Inferior parietal cortex (tissue), 1 donor: ENCODE measurements around the gene ASGR2.
"Not testable (repeated sequence)": the region's sequence is repeated elsewhere in the genome, so short reads cannot be mapped to it uniquely, and the experiment has no call there.

Experiments used
- DNase-seq: peaks from one replicate; pipeline ENCODE4 v3.0.0-alpha.2; 2016; ENCODE audit errors: extremely low spot score

Gene ASGR2

DNA sequence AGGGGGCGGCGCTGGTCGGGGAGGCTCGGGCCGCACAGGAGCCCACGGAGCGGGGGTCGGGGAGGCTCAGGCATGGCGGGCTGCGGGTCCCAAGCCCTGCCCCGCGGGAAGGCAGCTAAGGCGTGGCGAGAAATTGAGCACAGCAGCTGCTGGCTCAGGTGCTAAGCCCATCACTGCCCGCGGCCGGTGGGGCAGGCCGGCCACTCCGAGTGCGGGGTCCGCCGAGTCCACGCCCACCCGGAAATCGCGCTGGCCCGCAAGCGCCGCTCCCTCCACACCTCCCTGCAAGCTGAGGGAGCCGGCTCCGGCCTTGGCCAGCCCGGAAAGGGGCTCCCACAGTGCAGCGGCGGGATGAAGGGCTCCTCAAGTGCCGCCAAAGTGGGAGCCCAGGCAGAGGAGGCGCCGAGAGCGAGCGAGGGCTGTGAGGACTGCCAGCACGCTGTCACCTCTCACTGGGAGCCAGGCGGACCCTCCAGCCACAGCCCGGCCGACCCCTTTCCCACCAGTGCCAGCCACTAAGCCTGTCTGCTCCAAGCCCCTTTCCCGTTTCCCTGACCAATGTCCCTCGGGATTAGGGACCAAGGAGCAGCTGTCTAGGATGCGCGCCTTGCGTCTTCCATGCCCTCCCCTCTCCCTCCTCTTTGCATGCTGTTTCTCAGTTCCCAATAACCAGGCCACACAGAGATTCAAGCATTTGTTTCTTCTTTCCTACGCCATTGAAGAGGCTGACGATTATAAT lies 13.8 kb downstream of the ASGR2 start:
- DNase-seq: not testable (repeated sequence)

- DNase-seq: no peak
Observed at GRCh38 chr17:7098802-7099459, 15.7 kb downstream of the ASGR2 start.

- no peak for DNase-seq
Observed at GRCh38 chr17:7097940-7098339, 16.7 kb downstream of the ASGR2 start.

DNA sequence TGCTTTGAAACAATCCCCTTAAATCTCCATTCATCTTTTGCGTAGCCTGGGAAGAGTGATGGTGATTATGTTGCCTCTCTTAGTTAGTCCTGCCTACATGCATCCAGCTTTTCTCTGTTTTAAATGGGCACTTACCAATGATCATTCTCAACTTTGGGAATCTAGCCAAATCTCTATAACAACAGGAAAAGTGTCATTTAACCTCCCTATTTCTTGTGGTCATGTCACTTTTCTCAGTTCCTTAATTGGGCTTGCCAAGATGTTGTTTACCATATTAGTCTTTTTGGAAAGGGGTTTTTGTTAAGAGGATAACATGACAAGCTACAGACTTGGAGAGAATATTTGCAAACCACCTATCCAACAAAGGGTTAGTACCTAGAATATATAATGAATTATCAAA lies 19.0 kb downstream of the ASGR2 start:
- no peak for DNase-seq

DNA sequence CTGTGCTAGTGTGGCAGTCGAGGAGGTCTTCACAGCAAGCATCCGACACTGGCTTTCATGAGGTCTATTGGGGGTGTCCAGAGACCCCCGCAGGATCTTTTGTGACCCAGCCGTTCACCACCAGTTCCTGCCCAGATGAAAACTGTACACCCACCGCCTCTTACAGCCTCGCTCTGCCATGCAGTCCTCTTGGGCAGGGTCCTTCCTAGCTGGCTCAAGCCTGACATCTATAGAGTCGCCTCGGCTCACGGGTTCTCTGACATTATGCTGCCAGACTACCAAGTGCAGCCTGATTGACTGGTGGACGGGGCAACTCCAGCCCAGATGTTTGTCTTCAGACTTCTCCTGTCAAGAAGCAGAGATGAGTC lies 20.0 kb downstream of the ASGR2 start:
- DNase-seq: no peak

GRCh38 chr17:7091311-7092005 lies 23.2 kb downstream of the ASGR2 start:
- DNase-seq: not testable (repeated sequence)

DNA sequence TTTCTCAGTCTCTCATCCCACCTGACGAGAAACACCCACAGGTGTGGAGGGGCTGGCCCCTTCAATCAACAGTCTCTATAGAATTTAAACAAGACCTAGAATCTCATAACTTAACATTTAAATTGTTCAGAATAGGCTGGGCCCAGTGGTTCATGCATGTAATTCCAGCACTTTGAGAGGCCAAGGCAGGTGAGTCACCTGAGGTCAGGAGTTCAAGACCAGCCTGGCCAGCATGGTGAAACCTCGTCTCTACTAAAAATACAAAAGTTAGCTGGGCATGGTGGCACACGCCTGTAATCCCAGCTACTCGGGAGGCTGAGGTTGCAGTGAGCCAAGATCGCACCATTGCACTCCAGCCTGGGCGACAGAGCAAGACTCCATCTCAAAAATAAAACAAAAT lies 25.1 kb downstream of the ASGR2 start:
- not testable (repeated sequence) for DNase-seq

DNA sequence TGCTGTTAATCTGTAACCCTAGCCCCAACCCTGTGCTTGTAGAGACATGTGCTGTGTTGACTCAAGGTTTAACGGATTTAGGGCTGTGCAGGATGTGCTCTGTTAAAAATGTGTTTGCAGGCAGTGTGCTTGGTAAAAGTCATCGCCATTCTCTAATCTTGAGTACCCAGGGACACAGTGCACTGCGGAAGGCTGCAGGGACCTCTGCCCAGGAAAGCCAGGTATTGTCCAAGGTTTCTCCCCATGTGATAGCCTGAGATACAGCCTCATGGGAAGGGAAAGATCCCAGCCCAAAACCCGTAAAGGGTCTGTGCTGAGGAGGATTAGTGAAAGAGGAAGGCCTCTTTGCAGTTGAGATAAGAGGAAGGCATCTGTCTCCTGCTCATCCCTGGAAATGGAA lies 26.2 kb downstream of the ASGR2 start:
- DNase-seq: not testable (repeated sequence)

- DNase-seq: no peak
Observed at GRCh38 chr17:7084088-7084487, 30.5 kb downstream of the ASGR2 start.

DNA sequence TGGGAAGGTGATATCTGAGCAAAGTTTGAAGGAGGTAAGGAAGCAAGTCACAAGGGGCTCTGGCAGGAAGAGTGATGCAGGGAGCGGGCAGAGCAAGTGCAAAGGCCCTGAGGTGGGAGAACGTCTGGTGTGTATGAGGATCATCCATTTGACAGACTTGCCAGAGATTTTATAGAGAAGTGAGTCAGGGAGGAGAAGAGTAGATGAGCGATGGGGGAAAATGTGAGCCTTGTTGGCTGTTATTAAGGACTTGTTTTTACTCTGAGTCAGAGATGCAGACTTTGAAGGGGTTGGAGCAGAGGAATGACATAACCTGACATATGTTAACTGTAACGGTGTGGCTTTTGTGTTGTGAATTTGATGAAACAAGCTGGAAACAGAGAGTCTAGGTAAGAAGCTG lies 31.0 kb downstream of the ASGR2 start:
- DNase-seq: no peak

DNA sequence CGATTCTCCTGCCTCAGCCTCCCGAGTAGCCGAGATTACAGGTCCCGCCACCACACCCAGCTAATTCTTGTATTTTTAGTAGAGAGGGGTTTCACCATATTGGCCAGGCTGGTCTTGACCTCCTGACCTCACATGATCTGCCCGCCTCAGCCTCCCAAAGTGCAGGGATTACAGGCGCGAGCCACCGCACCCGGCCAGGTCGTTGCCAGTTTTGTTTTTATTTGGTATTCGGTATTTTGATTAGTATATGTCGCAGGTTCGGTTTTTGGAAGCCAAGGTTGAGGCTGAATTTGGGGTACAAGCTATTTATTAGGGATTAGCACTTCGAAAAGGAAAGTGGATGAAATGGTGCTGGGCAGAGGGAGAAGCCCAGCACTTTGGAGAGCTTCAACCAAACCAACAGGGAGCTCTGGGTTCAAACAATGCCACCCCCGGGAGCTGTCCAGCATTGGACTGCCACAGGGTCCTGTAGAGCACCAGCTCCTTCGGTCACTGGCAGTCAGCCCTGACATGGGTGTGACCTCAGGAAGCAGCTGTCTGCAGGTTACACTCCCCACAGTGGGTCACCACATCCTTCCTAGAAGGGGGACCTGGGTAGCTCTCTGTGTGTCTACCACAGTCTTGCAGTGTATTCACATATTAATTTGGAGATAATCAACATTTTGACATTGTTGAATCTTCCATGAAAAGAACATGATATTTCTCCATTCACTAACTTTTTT lies 33.1 kb downstream of the ASGR2 start:
- no peak for DNase-seq

GRCh38 chr17:7080456-7081041 lies 34.1 kb downstream of the ASGR2 start:
- no peak for DNase-seq

- DNase-seq: no peak
Observed at GRCh38 chr17:7079581-7080455, 34.8 kb downstream of the ASGR2 start, which contains the start of gene CLEC10A. Gene CLEC10A, minus strand, starts transcription at chr17:7080251. Its CDS starts 1,439 bp downstream, at chr17:7078812.

- DNase-seq: no peak
Observed at GRCh38 chr17:7078711-7079110, 35.9 kb downstream of the ASGR2 start.

DNA sequence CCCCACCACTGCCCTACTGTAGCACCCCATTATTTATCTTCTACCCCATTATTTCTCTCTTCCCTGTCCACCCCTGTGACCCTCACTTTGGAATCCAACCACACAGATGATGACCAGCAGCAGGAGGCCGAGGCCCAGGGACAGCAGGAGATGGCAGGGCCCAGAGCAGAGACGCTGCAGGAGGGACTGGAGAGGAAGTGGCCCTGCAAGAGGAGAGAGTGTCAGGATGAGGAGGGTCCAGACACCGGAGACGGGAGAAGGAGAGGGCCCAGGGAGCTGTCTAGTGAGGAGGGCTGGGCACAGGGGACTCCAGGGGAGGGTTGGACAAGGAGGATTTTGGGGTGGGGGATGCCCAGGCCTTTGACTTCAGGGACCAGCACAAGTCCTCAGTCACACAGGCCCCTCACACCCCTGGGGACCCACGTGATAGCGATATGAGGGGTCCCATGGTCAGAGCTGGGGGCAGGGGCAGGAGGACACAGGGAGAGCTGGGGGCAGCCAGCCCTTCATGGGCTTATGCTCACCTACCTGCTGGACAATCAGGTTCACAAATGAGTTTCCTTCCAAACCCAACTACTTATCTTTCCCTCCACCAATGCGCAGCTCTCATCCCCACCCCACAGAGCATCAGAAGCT lies 36.6 kb downstream of the ASGR2 start:
- no peak for DNase-seq

GRCh38 chr17:7074931-7075330 lies 39.7 kb downstream of the ASGR2 start:
- DNase-seq: no peak

DNA sequence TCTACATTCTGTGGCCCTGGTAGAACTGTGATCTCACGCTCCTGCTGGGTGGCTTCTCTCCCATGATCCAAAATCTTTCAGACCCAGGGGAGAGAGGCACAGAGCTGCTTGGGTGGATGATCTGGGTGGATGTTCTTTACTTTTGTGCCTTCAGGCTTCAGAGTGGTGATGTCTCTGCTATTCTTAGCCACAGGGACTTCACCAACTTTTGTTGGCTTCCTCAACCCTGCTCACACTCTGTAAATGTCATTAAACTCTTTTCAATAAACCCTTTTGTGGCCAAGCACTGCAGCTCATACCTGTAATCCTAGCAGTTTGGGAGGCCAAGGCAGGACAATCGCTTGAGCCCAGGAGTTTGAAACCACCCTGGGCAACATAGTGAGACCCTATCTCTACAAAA lies 42.2 kb downstream of the ASGR2 start:
- DNase-seq: no peak

DNA sequence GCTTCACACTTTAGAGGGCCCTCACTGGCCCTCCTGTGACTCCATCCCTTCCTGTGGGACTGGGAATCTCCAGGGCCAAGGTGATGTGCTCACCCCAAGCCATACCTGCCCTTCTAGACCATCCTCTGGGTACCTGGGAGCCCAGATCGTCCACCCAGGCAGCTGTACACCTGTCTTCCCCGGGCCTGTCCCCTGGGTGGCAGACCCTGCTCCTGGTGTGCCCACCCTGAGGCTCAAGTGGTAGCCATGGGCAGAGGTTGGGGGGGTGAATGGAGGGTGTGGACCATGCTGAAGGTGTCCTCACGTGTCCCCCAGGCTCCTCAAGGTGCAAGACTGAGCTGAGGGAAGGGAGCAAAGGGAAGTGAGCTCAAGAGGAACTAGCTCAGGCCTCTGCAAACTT lies 43.9 kb downstream of the ASGR2 start:
- DNase-seq: no peak

DNA sequence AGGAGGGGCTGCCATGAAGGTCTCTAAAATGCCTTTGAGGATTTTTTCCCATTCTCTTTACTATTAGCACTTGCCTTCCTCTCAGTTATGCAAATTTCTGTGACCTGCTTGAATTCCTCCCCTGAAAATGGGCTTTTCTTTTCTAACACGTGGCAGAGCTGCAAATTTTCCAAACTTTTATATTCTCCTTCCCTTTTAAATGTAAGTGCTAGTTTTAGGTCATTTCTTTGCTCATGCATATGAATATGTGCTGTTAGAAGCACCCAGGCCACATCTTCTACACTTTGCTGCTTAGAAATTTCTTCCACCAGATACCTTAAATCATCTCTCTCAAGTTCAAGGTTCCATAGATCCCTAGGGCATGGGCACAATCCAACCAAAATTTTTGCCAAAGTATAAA lies 46.4 kb downstream of the ASGR2 start:
- no peak for DNase-seq

DNA sequence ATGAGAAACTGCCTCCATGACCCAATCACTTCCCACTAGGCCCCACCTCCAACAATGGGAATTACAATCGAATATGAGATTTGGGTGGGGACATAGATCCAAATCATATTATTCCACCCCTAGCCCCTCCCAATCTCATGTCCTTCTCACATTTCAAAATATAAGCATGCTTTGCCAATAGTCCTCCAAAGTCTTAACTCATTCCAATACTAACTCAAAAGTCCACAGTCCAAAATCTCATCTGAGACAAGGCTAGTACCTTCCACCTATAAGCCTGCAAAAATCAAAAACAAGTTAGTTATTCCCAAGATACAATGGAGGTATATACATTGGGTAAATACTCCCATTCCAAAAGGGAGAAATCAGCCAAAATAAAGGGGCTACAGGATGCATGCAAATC lies 47.4 kb downstream of the ASGR2 start:
- no peak for DNase-seq
